Kidney (tissue), 14 donors: ENCODE data around the gene ARHGEF12. TPM values are rescaled to one million over a fixed set of nuclear protein-coding genes. Genes with fewer than 3 reads are reported as not detected.

ENCODE experiments used
- DNase-seq, 5 donors: peaks; one replicate each; pipeline ENCODE4 v3.0.0-alpha.2; 2013 to 2020
- FAIRE-seq: peaks from 2 replicates; lab custom pipeline; 2012; peaks lifted over from hg19 to GRCh38; lab: Jason Lieb, UNC
- H3K27ac ChIP-seq, 2 donors: one replicate each; pipeline ENCODE4 v1.7.0; 2013; ENCODE audit warnings: low read depth in 2 of 2, low read length in 2 of 2, inconsistent platforms in 1 of 2
- H3K27me3 ChIP-seq: one replicate; pipeline ENCODE4 v1.7.1; 2013; ENCODE audit warnings: low read length, inconsistent platforms; ENCODE audit not compliant: control insufficient read depth, insufficient read depth
- H3K36me3 ChIP-seq, 3 donors: one replicate each; pipeline versions ENCODE4 v1.7.0 to v1.7.1; 2013; ENCODE audit warnings: low read length in 3 of 3, control low read depth in 1 of 3, inconsistent platforms in 1 of 3; ENCODE audit not compliant: insufficient read depth in 3 of 3, control insufficient read depth in 2 of 3
- H3K4me1 ChIP-seq, 3 donors: one replicate each; pipeline versions ENCODE4 v1.7.0 to v1.7.1; 2013; ENCODE audit warnings: low read length in 3 of 3, inconsistent platforms in 1 of 3, low read depth in 1 of 3; ENCODE audit not compliant: control insufficient read depth in 2 of 3, insufficient read depth in 2 of 3
- H3K4me3 ChIP-seq, 3 donors: one replicate each; pipeline versions ENCODE4 v1.7.0 to v1.8.1; 2013; ENCODE audit warnings: low read length in 3 of 3, control low read depth in 1 of 3, inconsistent platforms in 1 of 3
- H3K9ac ChIP-seq, 3 donors: one replicate each; pipeline versions ENCODE4 v1.7.0 to v1.7.1; 2013; ENCODE audit warnings: low read length in 3 of 3, control low read depth in 1 of 3, inconsistent platforms in 1 of 3
- H3K9me3 ChIP-seq, 3 donors: one replicate each; pipeline versions ENCODE4 v1.7.0 to v1.7.1; 2013; ENCODE audit warnings: low read length in 3 of 3, control low read depth in 1 of 3, inconsistent platforms in 1 of 3; ENCODE audit not compliant: control insufficient read depth in 2 of 3, insufficient read depth in 1 of 3
- intact Hi-C: fragments of 100-400 bp; cut with DNase I; formaldehyde crosslinking; loops from one replicate; pipeline ENCODE4 v1.11.1; 2022
- polyA plus RNA-seq: library from polyadenylated mRNA; stranded (reverse); fragments of 350-450 nt; fragmentation: Illumina TruSeq; extraction: RNeasy Lipid Tissue Mini Kit (QIAGEN cat#74804); gene quantifications from one replicate; pipeline ENCODE4 v1.2.3, GENCODE V29; 2014; ENCODE audit warnings: low read depth, low replicate concordance; ENCODE audit not compliant: insufficient read depth
- total RNA-seq: library from RNA; stranded (reverse); fragmentation: NEBNext Ultra II Directional; extraction: Animal tissue kit (Norgen Biotek cat#: 25700); gene quantifications from one replicate; pipeline ENCODE4 v1.2.1, GENCODE V29; 2021
- TF ChIP-seq, protein P1 (sequence below): IDR thresholded peaks from 3 replicates; pipeline ENCODE4 v1.5.1; 2012; ENCODE audit warnings: mild to moderate bottlenecking, moderate library complexity, borderline replicate concordance; ENCODE audit not compliant: insufficient read depth; ENCODE audit errors: extremely low read depth
- donor health status: control.
- donor health status: control.
- donor health status: control.
- donor health status: control.
- donor health status: control.
- donor health status: DM: yes; HTN: yes; CAD: no.
- donor health status: Normal renal cell carcinoma (clear cell type).

The ARHGEF12 gene
- total and polyA plus RNA-seq, 2 donors from 2014 or later, result 21.1 to 161 TPM

DNA sequence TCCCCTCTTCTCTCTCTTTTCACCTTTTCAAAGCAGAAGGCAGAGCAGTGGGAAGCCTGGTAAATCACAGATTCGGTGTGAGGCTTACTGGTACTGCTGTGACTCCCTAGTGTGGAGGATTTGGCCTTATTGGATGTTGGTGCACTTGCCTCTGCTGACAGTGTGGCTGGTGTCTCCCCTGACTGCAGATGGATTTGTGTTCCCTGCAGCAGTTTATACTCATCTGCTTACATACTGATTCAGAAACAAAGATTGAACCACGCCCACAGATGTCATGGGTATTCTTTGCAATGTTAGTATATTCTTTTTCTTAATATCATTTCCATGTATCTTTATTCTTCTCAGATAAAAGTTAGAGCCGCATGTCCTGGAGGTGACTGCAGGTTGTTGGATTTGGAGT is 148.5 kb downstream of the ARHGEF12 start:
- Histone ChIP-seq H3K27me3 (no peaks in the 10 kb centered on the region), H3K36me3 (peaks cover 8 to 56% (median 31%) of the 10 kb centered on the region in 3 donors), H3K27ac (no peak overlapping the region), H3K9me3 (no peaks in the 10 kb centered on the region), H3K9ac (no peak overlapping the region), H3K4me1 (no peaks in the 10 kb centered on the region), H3K4me3 (no peak overlapping the region)
- TF ChIP-seq, protein P1, sequence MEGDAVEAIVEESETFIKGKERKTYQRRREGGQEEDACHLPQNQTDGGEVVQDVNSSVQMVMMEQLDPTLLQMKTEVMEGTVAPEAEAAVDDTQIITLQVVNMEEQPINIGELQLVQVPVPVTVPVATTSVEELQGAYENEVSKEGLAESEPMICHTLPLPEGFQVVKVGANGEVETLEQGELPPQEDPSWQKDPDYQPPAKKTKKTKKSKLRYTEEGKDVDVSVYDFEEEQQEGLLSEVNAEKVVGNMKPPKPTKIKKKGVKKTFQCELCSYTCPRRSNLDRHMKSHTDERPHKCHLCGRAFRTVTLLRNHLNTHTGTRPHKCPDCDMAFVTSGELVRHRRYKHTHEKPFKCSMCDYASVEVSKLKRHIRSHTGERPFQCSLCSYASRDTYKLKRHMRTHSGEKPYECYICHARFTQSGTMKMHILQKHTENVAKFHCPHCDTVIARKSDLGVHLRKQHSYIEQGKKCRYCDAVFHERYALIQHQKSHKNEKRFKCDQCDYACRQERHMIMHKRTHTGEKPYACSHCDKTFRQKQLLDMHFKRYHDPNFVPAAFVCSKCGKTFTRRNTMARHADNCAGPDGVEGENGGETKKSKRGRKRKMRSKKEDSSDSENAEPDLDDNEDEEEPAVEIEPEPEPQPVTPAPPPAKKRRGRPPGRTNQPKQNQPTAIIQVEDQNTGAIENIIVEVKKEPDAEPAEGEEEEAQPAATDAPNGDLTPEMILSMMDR, result no peak
- intact Hi-C loops, result no loop called here
- FAIRE-seq (no peak), DNase-seq (no peak)

DNA sequence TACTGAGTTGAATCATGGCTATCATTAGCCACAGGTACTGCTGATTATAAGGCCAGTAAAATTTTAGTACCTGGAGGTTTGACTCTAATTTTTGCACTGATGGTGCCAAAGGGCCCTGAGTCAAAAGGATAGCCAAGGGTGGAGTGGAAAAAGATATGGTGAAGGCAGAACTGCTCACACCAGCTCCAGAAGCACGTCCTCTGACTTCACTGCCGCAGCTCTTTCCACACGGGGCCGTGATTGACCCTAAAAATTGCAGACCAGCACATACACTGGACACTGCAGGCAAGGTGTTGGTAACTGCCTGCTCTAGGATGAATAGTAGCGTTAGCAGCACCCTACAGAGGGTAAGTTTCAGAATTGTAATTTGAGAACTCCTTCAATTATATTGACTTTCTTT is 149.9 kb downstream of the ARHGEF12 start:
- TF ChIP-seq, protein P1, result no peak
- FAIRE-seq, result no peak
- intact Hi-C loops, result no loop called here
- H3K9me3 ChIP-seq, result no peaks in the 10 kb centered on the region
- H3K27ac ChIP-seq, result no peak overlapping the region
- H3K4me3 ChIP-seq, result no peak overlapping the region
- H3K36me3 ChIP-seq, result peaks cover 8 to 48% (median 23%) of the 10 kb centered on the region in 3 donors
- no peak overlapping the region for H3K9ac ChIP-seq
- no peak for DNase-seq
- H3K4me1 ChIP-seq, result no peaks in the 10 kb centered on the region
- no peaks in the 10 kb centered on the region for H3K27me3 ChIP-seq

DNA sequence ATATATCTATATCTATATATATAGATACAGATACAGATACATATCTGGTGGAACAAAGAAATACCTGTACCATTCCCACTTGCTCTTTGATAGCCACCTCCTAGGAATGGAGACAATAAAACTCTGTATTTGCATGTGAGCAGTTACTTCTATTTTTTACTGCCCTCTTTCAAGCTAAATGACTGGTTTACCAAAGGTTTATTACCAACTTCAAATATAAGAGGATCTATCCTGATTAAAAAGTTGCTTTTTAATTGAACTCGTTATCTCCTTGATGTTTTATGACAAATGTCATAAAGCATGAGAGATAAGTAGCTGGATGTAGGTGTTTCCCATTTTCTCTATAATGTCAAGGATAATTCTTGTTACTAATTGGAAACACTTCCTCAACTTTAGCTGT is 153.6 kb downstream of the ARHGEF12 start:
- H3K4me1 ChIP-seq, result no peaks in the 10 kb centered on the region
- no peak overlapping the region for H3K9ac ChIP-seq
- H3K36me3 ChIP-seq, result peaks cover 3 to 25% (median 12%) of the 10 kb centered on the region in 3 donors
- no peak overlapping the region for H3K27ac ChIP-seq
- TF ChIP-seq, protein P1, result no peak
- DNase-seq (no peak), FAIRE-seq (no peak)
- H3K27me3 ChIP-seq, result no peaks in the 10 kb centered on the region
- H3K9me3 ChIP-seq, result no peaks in the 10 kb centered on the region
- intact Hi-C loops, result no loop called here
- H3K4me3 ChIP-seq, result no peak overlapping the region

DNA sequence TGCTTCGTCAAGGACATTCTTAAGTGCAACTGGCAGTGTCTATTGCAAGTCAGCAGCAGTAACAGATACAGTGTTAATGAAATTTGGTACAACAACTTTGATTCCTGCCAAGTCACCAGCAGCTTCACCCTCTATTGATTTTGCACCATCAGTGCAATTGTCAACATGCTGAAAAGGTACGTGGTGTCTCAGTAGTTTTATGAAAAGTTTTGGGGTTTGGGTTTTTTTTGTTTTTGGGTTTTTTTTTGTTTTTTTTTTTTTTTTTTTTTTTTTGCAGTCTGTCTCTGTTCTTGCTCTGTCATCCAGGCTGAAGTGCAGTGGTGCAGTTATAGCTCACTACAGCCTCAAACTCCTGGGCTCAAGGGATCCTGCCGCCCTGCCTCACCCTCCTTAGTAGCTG is 156.3 kb downstream of the ARHGEF12 start:
- H3K4me3 ChIP-seq, result no peak overlapping the region
- DNase-seq (no peak), FAIRE-seq (no peak)
- no peaks in the 10 kb centered on the region for H3K4me1 ChIP-seq
- TF ChIP-seq, protein P1, result no peak
- peaks cover 0 to 6% (median 0%) of the 10 kb centered on the region in 3 donors for H3K36me3 ChIP-seq
- H3K27ac ChIP-seq, result no peak overlapping the region
- H3K9ac ChIP-seq, result no peak overlapping the region
- H3K9me3 ChIP-seq, result no peaks in the 10 kb centered on the region
- H3K27me3 ChIP-seq, result no peaks in the 10 kb centered on the region
- intact Hi-C loops, result no loop called here
